Ectodermal cell (in vitro differentiated cells): Measurements from ENCODE around the gene FGD6.
A peak's percentile ranks its signal among the peaks of the same experiment; 100 is the strongest.

Experiments
- H3K27ac ChIP-seq: 2 replicates; pipeline ENCODE4 v1.7.0; 2013; ENCODE audit warnings: mild to moderate bottlenecking, low read depth, low read length; ENCODE audit not compliant: insufficient read depth, poor library complexity, severe bottlenecking
- H3K27me3 ChIP-seq: 2 replicates; pipeline ENCODE4 v1.7.0; 2013; ENCODE audit warnings: mild to moderate bottlenecking, low read length; ENCODE audit not compliant: insufficient read depth, control insufficient read depth, poor library complexity, severe bottlenecking
- H3K36me3 ChIP-seq: one replicate; pipeline ENCODE4 v1.7.0; 2013; ENCODE audit warnings: low read length; ENCODE audit not compliant: control insufficient read depth, insufficient read depth
- H3K4me1 ChIP-seq: one replicate; pipeline ENCODE4 v1.7.0; 2013; ENCODE audit warnings: low read length; ENCODE audit not compliant: control insufficient read depth, insufficient read depth
- H3K4me3 ChIP-seq: 2 replicates; pipeline ENCODE4 v1.7.0; 2013; ENCODE audit warnings: low read depth, low read length, control low read depth; ENCODE audit not compliant: insufficient read depth
- H3K9me3 ChIP-seq: 2 replicates; pipeline ENCODE4 v1.7.0; 2013; ENCODE audit warnings: mild to moderate bottlenecking, low read length, moderate library complexity; ENCODE audit not compliant: control insufficient read depth
- WGBS, 2 experiments: methylation state at CpG; one replicate each; pipeline ENCODE4 v1.1.7; 2013; ENCODE audit warnings: missing lambda C conversion rate in 2 of 2; 5-methylcytosine and 5-hydroxymethylcytosine counted together

FGD6 gene

DNA sequence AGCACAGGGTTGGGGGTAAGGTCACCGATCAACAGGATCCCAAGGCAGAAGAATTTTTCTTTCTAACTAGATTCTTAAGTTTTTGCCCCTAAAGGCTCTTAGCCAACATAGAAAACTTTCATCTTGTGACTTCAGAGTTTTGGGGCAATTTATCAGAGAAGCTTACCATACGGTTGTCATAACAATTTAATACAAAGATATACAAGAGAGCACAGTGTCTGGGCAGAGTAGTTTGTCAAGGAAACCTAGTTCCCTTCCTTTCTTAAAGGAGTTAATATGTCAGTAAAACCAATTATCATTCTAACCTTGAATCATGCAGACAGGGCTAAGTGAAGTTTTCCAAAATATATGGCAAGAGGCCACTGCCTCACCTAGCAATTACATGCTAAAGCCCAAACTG lies 162.2 kb downstream of the FGD6 start:
- H3K27me3 ChIP-seq, result no peaks in the 10 kb centered on the region
- WGBS, 2 experiments, result 78 to 85% methylated on average over 1 to 2 of the region's 2 CpGs
- peak overlapping the region; percentile 11 for H3K27ac ChIP-seq
- H3K4me3 ChIP-seq, result no peak overlapping the region
- peaks cover 4% of the 10 kb centered on the region for H3K4me1 ChIP-seq
- H3K36me3 ChIP-seq, result peaks cover 34% of the 10 kb centered on the region
- no peaks in the 10 kb centered on the region for H3K9me3 ChIP-seq

DNA sequence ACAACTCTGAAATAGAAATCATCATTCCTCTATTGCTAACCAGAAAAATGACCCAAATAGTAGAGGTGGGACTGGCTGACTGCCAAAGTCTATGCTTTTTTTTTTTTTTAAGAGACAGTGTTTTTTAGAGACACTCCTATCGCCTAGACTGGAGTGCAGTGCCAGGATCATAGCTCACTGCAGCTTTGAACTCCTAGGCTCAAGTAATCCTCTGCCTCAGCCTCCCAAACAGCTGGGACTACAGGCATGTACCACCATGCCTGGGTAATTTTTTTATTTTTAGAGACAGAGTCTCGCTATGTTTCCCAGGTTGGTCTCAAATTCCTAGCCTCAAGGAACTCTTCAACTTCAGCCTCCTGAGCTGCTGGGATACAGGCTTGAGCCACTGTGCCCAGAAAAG lies 163.1 kb downstream of the FGD6 start:
- Histone ChIP-seq H3K27ac (peak overlapping the region; percentile 65), H3K4me3 (no peak overlapping the region), H3K36me3 (peaks cover 28% of the 10 kb centered on the region), H3K4me1 (peaks cover 4% of the 10 kb centered on the region), H3K9me3 (no peaks in the 10 kb centered on the region), H3K27me3 (no peaks in the 10 kb centered on the region)
- WGBS, 2 experiments, result 89 to 93% methylated on average over 2 of the region's 2 CpGs

DNA sequence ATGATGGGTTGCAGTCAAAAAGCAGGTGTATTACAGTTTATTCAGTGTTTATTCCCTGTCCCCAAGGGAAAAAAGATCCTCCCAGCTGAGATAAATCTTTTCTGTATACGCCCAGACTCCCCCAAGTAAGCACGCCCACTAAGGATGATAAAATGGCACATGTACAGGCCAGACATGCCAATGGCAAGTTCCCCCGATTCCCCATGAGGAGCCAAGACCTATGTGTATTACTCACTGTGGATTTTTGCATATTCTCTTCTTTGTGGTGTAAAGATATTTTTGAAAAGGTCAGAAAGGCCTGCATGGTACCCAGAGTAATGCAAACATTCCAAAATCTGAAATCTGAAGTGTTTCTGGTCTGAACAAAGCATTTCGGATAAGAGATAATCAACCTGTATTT lies 166.0 kb downstream of the FGD6 start:
- 95 to 98% methylated on average over 3 of the region's 4 CpGs for WGBS, 2 experiments
- Histone ChIP-seq H3K27me3 (no peaks in the 10 kb centered on the region), H3K4me3 (no peak overlapping the region), H3K36me3 (peaks cover 40% of the 10 kb centered on the region), H3K9me3 (no peaks in the 10 kb centered on the region), H3K27ac (no peak overlapping the region), H3K4me1 (peaks cover 4% of the 10 kb centered on the region)

- H3K4me3 ChIP-seq, result no peak overlapping the region
- H3K27me3 ChIP-seq, result no peaks in the 10 kb centered on the region
- H3K9me3 ChIP-seq, result no peaks in the 10 kb centered on the region
- H3K27ac ChIP-seq, result no peak overlapping the region
- no peaks in the 10 kb centered on the region for H3K4me1 ChIP-seq
- WGBS, 2 experiments, result no CpG with 5 or more reads among the region's 2 CpGs
- peaks cover 30% of the 10 kb centered on the region for H3K36me3 ChIP-seq
Observed at GRCh38 chr12:95037906-95038305, 179.4 kb downstream of the FGD6 start.

DNA sequence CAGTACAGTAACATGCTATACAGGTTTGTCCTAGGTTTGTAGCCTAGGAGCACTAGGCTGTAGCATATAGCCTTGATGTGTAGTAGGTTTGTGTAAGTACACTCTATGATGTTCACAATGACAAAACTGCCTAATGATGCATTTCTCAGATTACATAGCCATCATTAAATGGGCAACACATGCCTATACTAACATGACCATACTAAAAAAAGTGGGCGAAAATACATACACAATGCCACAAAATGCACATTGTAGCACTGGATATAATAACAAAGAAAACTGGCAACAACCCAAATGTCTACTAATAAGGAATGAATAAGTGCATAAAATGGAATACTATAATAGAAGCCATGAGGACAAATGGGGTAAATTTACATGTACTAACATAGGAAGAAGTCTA lies 182.5 kb downstream of the FGD6 start:
- no peaks in the 10 kb centered on the region for H3K4me1 ChIP-seq
- 100% methylated on average over 1 of the region's 1 CpG for WGBS, 2 experiments
- H3K27me3 ChIP-seq, result no peaks in the 10 kb centered on the region
- H3K27ac ChIP-seq, result no peak overlapping the region
- H3K9me3 ChIP-seq, result no peaks in the 10 kb centered on the region
- no peak overlapping the region for H3K4me3 ChIP-seq
- peaks cover 43% of the 10 kb centered on the region for H3K36me3 ChIP-seq
